LHCN-M2 (cell line): ENCODE measurements around the gene HCRTR1. TPM values are rescaled to one million over a fixed set of nuclear protein-coding genes. Genes with fewer than 3 reads are reported as not detected.
A peak's percentile ranks its signal among the peaks of the same experiment; 100 is the strongest.

ENCODE experiments used
- DNase-seq: peaks from one replicate; pipeline ENCODE4 v3.0.0-alpha.2; 2012; ENCODE audit warnings: low read depth
- total RNA-seq: library from RNA; depleted of rRNA; stranded (reverse); fragments of >200 nt; gene quantifications from 2 replicates; pipeline ENCODE4 v1.2.3, GENCODE V29; 2014; rRNA removed

Gene HCRTR1
- total RNA-seq, 1 experiment from 2014 or later: not detected

GRCh38 chr1:31666263-31666963, 48.9 kb downstream of the HCRTR1 start:
- DNase-seq: peak; percentile 42

GRCh38 chr1:31667065-31667785, 49.7 kb downstream of the HCRTR1 start:
- no peak for DNase-seq

GRCh38 chr1:31668303-31668883, 50.9 kb downstream of the HCRTR1 start:
- DNase-seq: no peak

DNA sequence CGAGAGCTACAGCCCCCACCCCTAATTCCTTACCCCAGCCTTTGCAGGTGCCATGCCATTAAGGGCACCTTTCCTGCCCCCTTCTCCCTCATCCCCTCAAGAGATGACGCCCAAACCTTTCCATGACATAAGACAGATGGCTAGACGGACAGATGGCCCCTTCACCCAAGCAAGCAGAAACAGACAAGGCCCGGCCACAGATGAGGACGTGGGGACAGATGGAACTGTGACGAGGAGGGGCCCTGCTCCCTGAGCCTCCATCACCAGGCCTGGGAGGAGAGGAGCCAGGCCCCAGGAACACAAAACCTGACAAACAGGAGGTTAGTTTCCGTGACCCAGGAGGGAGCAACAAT, 51.9 kb downstream of the HCRTR1 start:
- no peak for DNase-seq

GRCh38 chr1:31669786-31670592, 52.5 kb downstream of the HCRTR1 start:
- peak; percentile 25 for DNase-seq

DNA sequence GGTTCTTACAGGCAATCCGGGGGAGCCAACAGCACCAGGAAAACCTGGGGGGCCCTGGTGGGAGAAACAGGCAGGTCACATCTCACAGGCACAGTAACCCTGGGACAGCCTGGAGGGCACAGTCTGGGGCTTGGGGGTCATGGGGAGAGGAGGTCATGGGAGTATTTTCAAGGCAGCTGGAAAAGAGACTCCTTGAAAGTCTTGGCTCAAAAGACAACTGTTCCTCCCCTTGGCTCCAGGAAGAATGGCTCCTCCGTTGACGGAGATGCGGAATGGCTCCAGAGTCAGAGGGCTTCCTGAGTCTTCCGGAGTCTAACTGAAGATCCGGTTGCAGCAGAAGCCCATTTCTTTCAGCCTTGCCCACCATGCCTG, 53.1 kb downstream of the HCRTR1 start:
- DNase-seq: no peak

- no peak for DNase-seq
Observed at GRCh38 chr1:31671147-31671546, 53.7 kb downstream of the HCRTR1 start.

DNA sequence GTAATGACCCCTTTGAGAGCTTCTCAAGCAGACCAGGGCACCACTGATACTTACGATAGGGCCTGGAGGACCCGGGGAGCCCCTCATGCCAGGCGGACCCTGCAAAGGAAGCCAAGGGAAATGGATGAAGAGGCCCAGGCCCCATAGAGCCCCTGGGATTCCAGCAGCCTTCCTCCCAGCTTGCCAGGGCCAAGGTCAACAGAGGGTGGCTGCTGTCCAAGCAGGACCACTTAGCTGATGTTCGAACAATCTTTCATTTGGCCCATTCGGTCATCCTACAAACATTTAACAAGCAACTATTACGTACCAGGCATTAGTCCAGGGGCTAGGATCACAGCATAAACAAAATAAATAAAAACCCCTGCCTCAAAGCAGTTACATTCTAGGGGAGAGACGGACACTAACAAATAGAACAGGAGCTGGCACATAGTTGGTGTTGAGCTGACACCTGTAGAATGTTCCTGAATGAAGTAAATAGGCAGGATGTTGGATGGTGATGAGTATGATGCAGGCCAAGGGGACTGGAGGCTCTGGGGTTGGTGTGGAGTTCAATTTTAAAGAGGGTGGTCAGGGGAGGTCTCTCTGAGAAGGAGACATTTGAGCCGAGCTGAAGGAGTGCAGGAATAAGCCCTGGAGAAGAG, 54.2 kb downstream of the HCRTR1 start:
- no peak for DNase-seq

DNA sequence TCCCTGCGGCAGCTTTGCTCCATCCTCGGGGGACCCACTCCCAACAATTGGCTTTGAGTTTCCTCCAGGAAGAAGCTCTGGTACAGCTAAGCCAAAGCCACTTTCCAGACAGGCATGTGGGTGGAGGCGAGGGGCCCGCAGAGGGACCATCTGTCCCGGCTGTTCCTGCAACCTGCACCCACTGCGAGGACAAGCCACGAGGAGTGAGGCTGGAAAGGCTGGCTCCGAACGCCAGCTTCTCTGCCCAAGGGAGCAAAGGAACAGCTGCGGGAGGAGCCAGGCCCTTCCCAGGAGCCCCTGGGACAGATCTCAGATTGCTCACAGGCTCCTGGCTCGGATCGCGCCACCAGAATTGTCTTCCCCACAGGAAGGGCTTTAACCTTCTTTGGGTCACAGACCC, 55.5 kb downstream of the HCRTR1 start:
- DNase-seq: peak; percentile 67

GRCh38 chr1:31673433-31673832, 55.9 kb downstream of the HCRTR1 start:
- DNase-seq: no peak

DNA sequence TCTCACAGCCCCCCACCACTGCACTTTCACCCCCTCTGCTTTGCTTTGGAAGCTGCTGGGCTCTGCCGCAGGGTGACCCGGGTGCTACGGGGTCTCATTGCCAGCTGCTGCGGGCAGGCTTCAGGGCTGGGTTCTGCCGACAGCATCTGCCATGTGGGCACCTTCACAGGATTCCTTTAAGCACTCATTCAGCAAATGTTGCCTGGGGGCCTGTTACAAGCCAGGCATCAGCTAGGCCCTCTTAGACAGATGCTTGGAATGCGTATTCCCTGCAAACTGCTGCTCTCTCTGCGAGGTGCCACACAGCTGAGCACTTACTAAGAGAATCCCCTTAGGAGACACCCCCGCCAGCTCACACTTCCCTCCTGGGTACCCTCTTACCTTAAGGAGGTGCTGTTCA, 57.1 kb downstream of the HCRTR1 start:
- DNase-seq: no peak

- DNase-seq: no peak
Observed at GRCh38 chr1:31675161-31675560, 57.7 kb downstream of the HCRTR1 start.

GRCh38 chr1:31675756-31676155, 58.3 kb downstream of the HCRTR1 start:
- no peak for DNase-seq

Other genes with a start within 250 kb of the HCRTR1 start
- 5.1 and 10.2 TPM in 2 replicates for gene FABP3, start 244.6 kb upstream of the HCRTR1 start, total RNA-seq
- gene SERINC2, start 204.5 kb upstream of the HCRTR1 start, total RNA-seq: 18.4 and 23.9 TPM in 2 replicates
- gene TINAGL1, start 41.2 kb upstream of the HCRTR1 start, total RNA-seq: 0.19 TPM in 1 of 2 replicates, not detected in the other
- 67.5 and 78.3 TPM in 2 replicates for gene PEF1, start 27.2 kb downstream of the HCRTR1 start, total RNA-seq
- gene COL16A1, start 86.3 kb downstream of the HCRTR1 start, total RNA-seq: 9.8 and 11.5 TPM in 2 replicates
- gene ADGRB2, start 146.7 kb downstream of the HCRTR1 start, total RNA-seq: 20.5 and 22.6 TPM in 2 replicates
- gene SPOCD1, start 198.3 kb downstream of the HCRTR1 start, total RNA-seq: 52.0 and 58.6 TPM in 2 replicates